ENCODE measurements around the gene TNN. TPM values are rescaled to one million over a fixed set of nuclear protein-coding genes. Genes with fewer than 3 reads are reported as not detected.
A peak's percentile ranks its signal among the peaks of the same experiment; 100 is the strongest.
"Not testable (repeated sequence)": the region's sequence is repeated elsewhere in the genome, so short reads cannot be mapped to it uniquely, and the experiment has no call there.

Gene TNN
- total RNA-seq, 1 donor from 2014 or later, result 0.58 TPM

DNA sequence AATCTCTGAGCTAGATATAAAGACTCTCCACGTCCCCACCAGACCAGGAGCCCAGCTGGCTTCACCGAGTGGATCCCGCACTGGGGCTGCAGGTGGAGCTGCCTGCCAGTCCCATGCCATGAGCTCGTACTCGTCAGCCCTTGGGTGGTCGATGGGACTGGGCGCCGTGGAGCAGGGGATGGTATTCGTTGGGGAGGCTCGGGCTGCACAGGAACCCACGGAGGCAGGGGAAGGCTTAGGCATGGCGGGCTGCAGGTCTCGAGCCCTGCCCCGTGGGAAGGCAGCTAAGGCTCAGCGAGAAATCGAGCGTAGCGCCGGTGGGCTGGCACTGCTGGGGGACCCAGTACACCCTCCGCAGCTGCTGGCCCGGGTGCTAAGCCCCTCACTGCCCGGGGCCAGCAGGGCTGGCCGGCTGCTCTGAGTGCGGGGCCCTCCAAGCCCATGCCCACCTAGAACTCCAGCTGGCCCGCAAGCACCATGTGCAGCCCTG is 40.7 kb downstream of the TNN start:
- not testable (repeated sequence) for DNase-seq (ENCODE audit: low spot score)

DNA sequence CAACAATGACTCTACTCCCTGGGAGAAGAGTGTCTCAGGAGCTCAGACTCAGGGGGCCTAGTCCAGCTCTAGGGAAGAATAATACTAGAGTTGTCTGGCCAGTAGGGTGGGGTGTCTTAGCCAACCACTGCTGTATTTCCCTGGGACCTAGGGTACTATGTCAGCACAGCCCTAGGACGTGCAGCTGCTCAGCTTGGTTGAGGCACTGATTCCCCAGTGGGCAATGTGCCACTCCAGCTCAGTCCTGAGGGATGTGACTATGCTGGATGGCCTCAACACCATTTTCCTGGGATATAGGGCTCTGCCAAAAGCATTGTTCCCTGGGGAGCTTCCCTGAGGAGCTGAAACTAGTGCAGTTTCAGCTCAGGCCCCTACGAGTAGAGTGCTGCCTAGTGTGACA is 47.4 kb downstream of the TNN start:
- DNase-seq (ENCODE audit: low spot score) (no peak), ATAC-seq (no peak)

More for the DNA sequence above, 40.7 kb downstream of the TNN start:
- not testable (repeated sequence) for ATAC-seq

DNA sequence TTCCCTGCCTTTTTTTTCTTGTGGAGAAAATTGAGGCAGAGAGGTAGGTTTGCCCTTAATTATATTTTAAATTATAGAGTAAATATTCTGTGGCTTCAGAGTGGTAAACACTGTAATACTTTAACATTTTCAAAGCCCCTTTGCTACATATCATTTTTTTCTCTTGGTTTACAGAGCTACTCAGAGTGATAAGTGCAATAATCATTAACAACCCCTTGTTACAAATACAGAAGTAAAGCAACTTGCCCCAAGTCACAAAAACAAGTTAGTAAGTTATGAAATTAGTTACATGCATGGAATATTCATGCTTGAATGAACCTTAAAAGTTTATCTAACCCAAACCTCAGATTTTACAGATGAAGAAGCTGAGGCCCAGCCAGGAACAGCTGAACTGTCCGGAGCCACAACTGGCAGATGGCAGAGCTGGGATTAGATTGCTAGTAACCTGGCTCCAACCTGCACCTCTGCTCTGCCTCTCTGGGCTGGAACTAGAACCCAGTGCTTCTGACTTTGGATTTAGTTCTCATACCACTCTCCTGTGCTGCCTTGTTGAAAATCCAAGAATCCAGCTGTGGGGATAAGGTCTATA is 48.7 kb downstream of the TNN start:
- ATAC-seq (no peak), DNase-seq (ENCODE audit: low spot score) (no peak)

DNA sequence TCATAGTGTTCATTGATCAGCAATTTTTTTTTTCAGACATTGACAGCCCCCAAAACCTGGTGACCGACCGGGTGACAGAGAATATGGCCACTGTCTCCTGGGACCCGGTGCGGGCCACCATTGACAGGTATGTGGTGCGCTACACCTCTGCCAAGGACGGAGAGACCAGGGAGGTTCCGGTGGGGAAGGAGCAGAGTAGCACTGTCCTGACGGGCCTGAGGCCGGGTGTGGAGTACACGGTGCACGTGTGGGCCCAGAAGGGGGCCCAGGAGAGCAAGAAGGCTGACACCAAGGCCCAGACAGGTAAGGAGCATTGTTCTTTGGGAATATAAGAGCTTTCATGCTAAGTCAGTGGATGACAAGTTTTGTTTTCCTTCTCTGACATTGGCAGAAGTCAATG is 49.3 kb downstream of the TNN start:
- DNase-seq (ENCODE audit: low spot score) (no peak), ATAC-seq (no peak)

DNA sequence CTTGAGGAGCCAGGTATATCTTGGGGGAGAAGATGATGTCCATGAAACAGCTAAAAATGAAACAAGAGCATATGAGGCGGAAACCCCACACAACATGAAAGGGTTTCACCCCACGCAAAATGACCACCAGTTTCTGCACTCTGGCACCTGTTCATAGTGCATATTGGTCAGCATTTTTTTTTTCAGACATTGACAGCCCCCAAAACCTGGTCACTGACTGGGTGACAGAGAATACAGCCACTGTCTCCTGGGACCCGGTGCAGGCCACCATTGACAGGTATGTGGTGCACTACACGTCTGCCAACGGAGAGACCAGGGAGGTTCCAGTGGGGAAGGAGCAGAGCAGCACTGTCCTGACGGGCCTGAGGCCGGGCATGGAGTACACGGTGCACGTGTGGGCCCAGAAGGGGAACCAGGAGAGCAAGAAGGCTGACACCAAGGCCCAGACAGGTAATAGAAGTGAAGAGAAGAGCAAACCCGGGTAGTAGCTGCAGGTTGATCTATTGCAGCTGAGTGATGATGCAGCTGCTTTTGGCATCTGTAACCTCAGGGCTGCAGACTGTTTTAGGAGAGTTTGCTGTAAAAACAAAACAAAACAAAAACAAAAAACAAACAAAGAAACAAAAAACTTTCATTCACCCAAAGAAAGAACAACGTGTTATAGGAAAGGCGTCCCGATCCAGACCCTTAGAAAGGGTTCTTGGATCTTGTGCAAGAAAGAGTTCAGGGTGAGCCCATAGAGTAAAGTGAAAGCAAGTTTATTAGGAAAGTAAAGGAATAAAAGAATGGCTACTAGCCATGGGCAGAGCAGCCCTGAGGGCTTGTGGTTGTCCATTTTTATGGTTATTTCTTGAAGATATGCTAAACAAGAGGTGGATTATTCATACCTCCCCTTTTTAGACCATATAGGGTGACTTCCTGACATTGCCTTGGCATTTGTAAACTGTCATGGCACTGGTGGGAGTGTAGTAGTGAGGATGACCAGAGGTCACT is 51.0 kb downstream of the TNN start:
- no peak for DNase-seq (ENCODE audit: low spot score)
- no peak for ATAC-seq

DNA sequence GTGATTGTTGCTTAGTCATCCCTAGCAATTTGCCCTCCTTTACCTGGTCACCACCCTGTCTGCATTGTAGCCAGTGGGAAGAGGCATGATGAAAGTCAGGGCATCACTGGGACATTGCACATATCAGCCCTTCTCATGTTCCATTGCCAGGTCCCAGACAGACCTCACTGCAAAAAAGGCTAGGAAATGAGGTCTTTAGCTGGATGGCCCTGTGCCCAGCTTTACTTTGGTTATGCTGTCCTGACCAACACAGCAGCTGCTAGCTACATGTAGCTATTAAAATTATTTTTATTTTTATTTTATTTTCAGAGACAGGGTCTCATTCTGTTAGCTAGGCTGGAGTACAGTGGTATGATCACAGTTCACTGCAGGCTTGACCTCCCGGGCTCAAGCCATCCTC is 52.9 kb downstream of the TNN start:
- ATAC-seq, result no peak
- no peak for DNase-seq (ENCODE audit: low spot score)

GRCh38 chr1:175124861-175125260 is 57.2 kb downstream of the TNN start:
- no peak for ATAC-seq
- no peak for DNase-seq (ENCODE audit: low spot score)

- no peak for ATAC-seq
Measured at GRCh38 chr1:175126347-175126746, 58.7 kb downstream of the TNN start.

DNA sequence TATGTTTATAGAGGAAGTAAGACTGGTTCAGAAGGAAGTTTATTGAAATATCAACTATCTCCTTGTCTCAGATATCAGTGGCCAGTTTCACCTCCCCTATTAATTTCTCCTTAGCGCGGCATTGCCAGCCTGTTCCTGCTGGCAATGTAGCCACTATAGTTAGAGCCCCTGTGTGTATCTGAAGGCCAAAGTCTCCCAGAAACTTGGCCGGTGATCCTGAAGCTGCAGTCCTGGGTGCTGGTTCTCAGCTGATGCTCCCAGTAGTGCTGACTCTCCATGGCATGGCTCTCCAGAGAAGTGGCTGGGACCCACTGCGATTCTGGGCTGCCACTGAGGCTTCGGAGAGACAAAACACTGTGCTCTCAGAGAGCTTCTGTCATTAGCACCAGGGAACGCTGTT is 59.9 kb downstream of the TNN start:
- no peak for DNase-seq (ENCODE audit: low spot score)
- peak; percentile 77 for ATAC-seq

More at GRCh38 chr1:175126347-175126746, 58.7 kb downstream of the TNN start:
- DNase-seq (ENCODE audit: low spot score), result no peak

- ATAC-seq (no peak), DNase-seq (ENCODE audit: low spot score) (no peak)
Measured at GRCh38 chr1:175128523-175128922, 60.9 kb downstream of the TNN start.

- ATAC-seq (no peak), DNase-seq (ENCODE audit: low spot score) (no peak)
Measured at GRCh38 chr1:175129182-175129581, 61.5 kb downstream of the TNN start.

DNA sequence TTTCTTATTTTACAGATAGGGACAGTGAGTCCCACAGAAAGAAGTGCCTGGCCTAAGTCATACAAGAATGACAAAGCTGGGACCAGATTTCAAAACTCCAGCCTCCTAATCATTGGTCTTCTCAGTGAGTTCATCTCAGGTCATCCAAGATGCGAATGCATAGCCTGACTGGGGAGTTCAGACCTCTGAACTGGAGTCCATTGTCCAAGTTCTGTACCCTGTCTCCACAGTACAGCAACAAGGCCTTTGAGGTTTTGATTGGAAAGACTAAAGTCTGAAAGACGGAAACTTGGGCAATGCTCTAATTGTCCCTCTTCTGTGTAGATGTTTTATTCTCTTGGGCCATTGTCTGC is 62.0 kb downstream of the TNN start:
- DNase-seq (ENCODE audit: low spot score) (peak; percentile 59), ATAC-seq (peak; percentile 66)

DNA sequence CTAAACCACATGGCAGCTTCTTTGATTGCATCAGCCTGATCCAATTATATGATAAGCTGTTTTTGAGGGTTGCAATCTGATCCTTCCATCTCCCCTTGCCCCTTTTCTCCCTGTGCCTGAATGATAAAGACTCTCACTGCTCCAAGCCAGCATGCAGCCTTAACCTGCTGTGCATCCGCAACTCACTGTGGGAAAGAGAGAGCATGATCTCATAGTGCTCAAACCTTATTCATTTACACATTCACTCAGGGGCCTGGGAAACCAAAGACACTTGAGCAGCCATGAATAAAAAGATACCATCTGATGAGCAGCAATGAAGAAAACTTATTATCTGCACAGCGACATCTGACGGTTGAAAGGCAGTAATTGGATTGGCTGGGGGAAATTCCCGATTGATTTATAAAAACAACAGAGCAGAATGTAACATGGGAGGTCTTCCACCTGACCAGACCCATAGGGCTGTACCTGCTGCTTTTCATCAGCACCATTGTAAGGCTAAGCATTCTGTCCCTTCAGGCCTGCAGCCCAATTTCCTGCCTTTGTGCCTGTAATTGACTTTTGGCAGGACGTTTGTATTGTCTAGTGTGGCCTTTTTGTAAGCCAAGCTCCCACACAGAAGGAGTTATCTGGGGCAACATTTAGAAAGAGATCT is 62.5 kb downstream of the TNN start:
- DNase-seq (ENCODE audit: low spot score), result no peak
- ATAC-seq, result no peak

DNA sequence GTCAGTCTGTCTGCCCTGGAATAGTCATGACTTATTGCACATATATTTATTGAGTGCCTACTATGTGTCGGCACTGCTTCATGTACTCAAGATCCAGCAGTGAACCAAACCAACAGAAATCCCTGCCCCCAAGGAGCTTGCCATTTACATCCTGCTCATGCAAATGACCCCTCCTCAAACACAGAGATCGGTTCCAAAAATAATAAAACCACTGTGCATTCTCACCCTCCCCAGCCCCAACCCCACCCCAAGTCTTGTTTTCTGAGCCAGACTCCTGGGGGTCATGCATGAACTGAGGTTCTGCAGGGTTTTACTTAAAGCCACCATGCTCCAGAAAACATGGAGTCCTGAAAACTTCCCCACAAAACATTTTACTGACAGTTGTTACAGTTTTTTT is 63.0 kb downstream of the TNN start:
- ATAC-seq (no peak), DNase-seq (ENCODE audit: low spot score) (no peak)

- DNase-seq (ENCODE audit: low spot score), result no peak
- ATAC-seq, result no peak
Measured at GRCh38 chr1:175131095-175131494, 63.5 kb downstream of the TNN start.

- ATAC-seq, result no peak
Measured at GRCh38 chr1:175132436-175132835, 64.8 kb downstream of the TNN start.

GRCh38 chr1:175133673-175134435 is 66.2 kb downstream of the TNN start:
- DNase-seq (ENCODE audit: low spot score) (no peak), ATAC-seq (no peak)

More at GRCh38 chr1:175132436-175132835, 64.8 kb downstream of the TNN start:
- DNase-seq (ENCODE audit: low spot score), result no peak

DNA sequence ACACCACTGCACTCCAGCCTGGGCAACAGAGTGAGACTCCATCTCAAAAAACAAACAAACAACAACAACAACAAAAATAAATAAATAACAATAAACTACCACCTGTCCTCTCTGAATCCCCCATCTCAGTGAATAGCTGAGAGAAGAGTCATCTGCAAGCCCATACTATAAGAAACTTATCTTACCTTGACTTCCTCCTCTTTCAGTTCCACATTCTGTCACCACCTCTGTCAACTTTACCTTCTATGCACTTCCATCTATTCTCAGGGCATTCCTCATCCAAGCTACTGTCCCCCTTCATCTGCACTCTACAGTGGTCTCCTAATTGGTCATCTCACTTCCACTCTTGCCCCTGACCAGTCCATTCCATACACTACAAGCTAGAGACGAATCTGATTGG is 66.9 kb downstream of the TNN start:
- ATAC-seq, result no peak

GRCh38 chr1:175136246-175136645 is 68.6 kb downstream of the TNN start:
- ATAC-seq (no peak), DNase-seq (ENCODE audit: low spot score) (no peak)

More for the DNA sequence above, 66.9 kb downstream of the TNN start:
- DNase-seq (ENCODE audit: low spot score), result no peak

GRCh38 chr1:175137369-175137768 is 69.7 kb downstream of the TNN start:
- DNase-seq (ENCODE audit: low spot score) (peak; percentile 78), ATAC-seq (peak; percentile 88)

- DNase-seq (ENCODE audit: low spot score), result no peak
- ATAC-seq, result no peak
Measured at GRCh38 chr1:175138579-175138978, 70.9 kb downstream of the TNN start.

Data from left lobe of liver (tissue), 2 donors.